NCI-H526 (cell line): Measurements from ENCODE around the gene AFMID.

ENCODE experiments used
- DNase-seq, 2 experiments: peaks; one replicate each; lab custom pipeline; 2025; lab: John Stamatoyannopoulos, UW

The AFMID gene

DNA sequence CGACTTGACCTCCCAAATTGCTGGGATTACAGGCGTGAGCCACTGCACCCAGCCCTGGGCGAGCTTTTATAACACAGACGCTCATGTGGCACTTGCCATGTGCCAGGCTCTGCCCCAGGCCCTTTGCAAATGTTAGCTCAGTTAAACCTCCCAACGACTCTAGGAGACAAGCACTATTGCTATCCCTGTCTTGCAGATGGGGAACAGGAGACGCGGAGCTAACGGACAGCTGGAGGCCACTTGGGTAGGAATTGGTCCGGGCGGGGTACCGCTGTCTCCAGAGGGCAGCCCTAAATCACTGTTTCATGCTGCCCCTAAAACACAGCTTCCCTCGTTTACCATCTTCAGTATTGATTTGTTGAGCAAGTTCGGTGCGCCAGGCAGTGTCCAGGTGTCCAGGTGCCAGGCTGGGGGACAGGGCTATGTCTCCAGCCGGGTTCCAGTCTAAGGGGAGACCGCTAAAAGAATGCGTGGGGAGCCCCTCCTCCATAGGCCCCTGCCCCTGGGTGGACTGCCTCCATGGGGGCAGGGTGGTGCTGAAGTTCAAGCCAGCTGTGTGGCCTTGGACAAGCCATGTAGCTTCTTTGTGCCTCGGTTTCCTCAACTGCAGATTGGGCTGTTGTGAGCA lies 68.0 kb downstream of the AFMID start:
- DNase-seq, result no peak

- DNase-seq, result no peak
Measured at GRCh38 chr17:78255953-78256706, 69.0 kb downstream of the AFMID start.

GRCh38 chr17:78256707-78257591 lies 69.8 kb downstream of the AFMID start:
- no peak for DNase-seq
